HFFc6 (cell line): ENCODE results near the gene ZNF778. TPM values are rescaled to one million over a fixed set of nuclear protein-coding genes. Genes with fewer than 3 reads are reported as not detected.

Experiments used
- DNase-seq: peaks from one replicate; pipeline ENCODE4 v3.0.0-alpha.2; 2018
- H3K27ac Mint-ChIP-seq: 2 replicates; pipeline ENCODE4 v1.8.0; 2020; ENCODE audit warnings: mild to moderate bottlenecking, mixed read lengths
- H3K27me3 Mint-ChIP-seq: 2 replicates; pipeline ENCODE4 v1.8.0; 2021; ENCODE audit warnings: mild to moderate bottlenecking, moderate library complexity, mixed read lengths; ENCODE audit not compliant: insufficient read depth
- H3K36me3 Mint-ChIP-seq: 2 replicates; pipeline ENCODE4 v1.8.0; 2021; ENCODE audit warnings: low read depth, mixed read lengths
- H3K4me1 Mint-ChIP-seq: 2 replicates; pipeline ENCODE4 v1.8.0; 2020; ENCODE audit warnings: low read depth, mixed read lengths
- H3K4me3 Mint-ChIP-seq: 2 replicates; pipeline ENCODE4 v1.8.0; 2020; ENCODE audit warnings: mild to moderate bottlenecking, moderate library complexity, mixed read lengths
- H3K9me3 Mint-ChIP-seq: 2 replicates; pipeline ENCODE4 v1.8.0; 2020; ENCODE audit warnings: mild to moderate bottlenecking, mixed read lengths
- CTCF ChIP-seq: fragments of 200-600 bp; sonication (generic); IDR thresholded peaks from 2 replicates; pipeline ENCODE4 v1.5.0; 2021; ENCODE audit warnings: antibody characterized with exemption, mild to moderate bottlenecking
- total RNA-seq, 6 experiments: library from RNA; stranded (reverse); fragmentation: NEBNext Ultra II Directional; extraction: Animal tissue kit (Norgen Biotek cat#: 25700); gene quantifications; 2 replicates in 1 of 6; 3 replicates in 5 of 6; pipeline ENCODE4 v1.2.3, GENCODE V29; 2021

ZNF778 gene
- total RNA-seq, 6 experiments from 2014 or later, result 6.8 to 8.1 (median 7.5) TPM

GRCh38 chr16:89275284-89275584 lies 57.7 kb downstream of the ZNF778 start:
- Mint-ChIP-seq H3K4me1 (no peaks in the 10 kb centered on the region), H3K27ac (no peak overlapping the region), H3K27me3 (peaks cover 12% of the 10 kb centered on the region; the same call in 1 of the 2 replicates), H3K36me3 (peaks cover 27% of the 10 kb centered on the region), H3K9me3 (no peaks in the 10 kb centered on the region), H3K4me3 (no peak overlapping the region)
- TF ChIP-seq CTCF, result no peak
- DNase-seq, result no peak

- H3K27ac Mint-ChIP-seq, result no peak overlapping the region
- peaks cover 13% of the 10 kb centered on the region; the same call in 1 of the 2 replicates for H3K27me3 Mint-ChIP-seq
- H3K4me1 Mint-ChIP-seq, result no peaks in the 10 kb centered on the region
Measured at GRCh38 chr16:89275837-89276720, 58.6 kb downstream of the ZNF778 start.

GRCh38 chr16:89277049-89277448 lies 59.5 kb downstream of the ZNF778 start:
- H3K4me1 Mint-ChIP-seq, result no peaks in the 10 kb centered on the region
- no peaks in the 10 kb centered on the region for H3K9me3 Mint-ChIP-seq
- no peak overlapping the region for H3K27ac Mint-ChIP-seq
- H3K36me3 Mint-ChIP-seq, result peaks cover 26% of the 10 kb centered on the region
- no peak for DNase-seq
- no peak for TF ChIP-seq CTCF
- H3K4me3 Mint-ChIP-seq, result no peak overlapping the region
- H3K27me3 Mint-ChIP-seq, result peaks cover 10% of the 10 kb centered on the region; the same call in 1 of the 2 replicates

More at GRCh38 chr16:89275837-89276720, 58.6 kb downstream of the ZNF778 start:
- H3K4me3 Mint-ChIP-seq, result no peak overlapping the region
- H3K36me3 Mint-ChIP-seq, result peaks cover 33% of the 10 kb centered on the region
- no peak for TF ChIP-seq CTCF
- no peaks in the 10 kb centered on the region for H3K9me3 Mint-ChIP-seq
- no peak for DNase-seq

GRCh38 chr16:89277641-89278341 lies 60.3 kb downstream of the ZNF778 start:
- Mint-ChIP-seq H3K27me3 (peaks cover 10% of the 10 kb centered on the region; the same call in 1 of the 2 replicates), H3K36me3 (peaks cover 18% of the 10 kb centered on the region), H3K9me3 (no peaks in the 10 kb centered on the region), H3K4me1 (no peaks in the 10 kb centered on the region), H3K4me3 (no peak overlapping the region), H3K27ac (no peak overlapping the region)
- TF ChIP-seq CTCF, result no peak
- DNase-seq, result no peak

- Mint-ChIP-seq H3K4me3 (no peak overlapping the region), H3K27ac (no peak overlapping the region; the same call in 1 of the 2 replicates), H3K4me1 (no peaks in the 10 kb centered on the region), H3K36me3 (peaks cover 10% of the 10 kb centered on the region), H3K9me3 (no peaks in the 10 kb centered on the region), H3K27me3 (peaks cover 9% of the 10 kb centered on the region; the same call in 1 of the 2 replicates)
- TF ChIP-seq CTCF, result no peak
- DNase-seq, result no peak
Measured at GRCh38 chr16:89278441-89279240, 61.1 kb downstream of the ZNF778 start.
